Measurements from ENCODE around the gene PARK7. TPM values are rescaled to one million over a fixed set of nuclear protein-coding genes. Genes with fewer than 3 reads are reported as not detected.

PARK7 gene
- total and polyA plus RNA-seq, 3 experiments from 2014 or later = 396 to 628 (median 583) TPM

GRCh38 chr1:7971024-7971423, 9.5 kb downstream of the PARK7 start:
- peaks cover 13% of the 10 kb centered on the region for H3K4me1 ChIP-seq (ENCODE audit: insufficient read depth, low read length)
- H3K27ac ChIP-seq (ENCODE audit: low read depth, low read length) = no peak overlapping the region
- no peak overlapping the region for H3K4me3 ChIP-seq (ENCODE audit: low read length)
- peaks cover 59% of the 10 kb centered on the region for H3K36me3 ChIP-seq (ENCODE audit: insufficient read depth, low read length)
- H3K27me3 ChIP-seq (ENCODE audit: insufficient read depth, low read length, poor library complexity, severe bottlenecking) = no peaks in the 10 kb centered on the region
- peaks cover 3 to 65% (median 18%) of the 10 kb centered on the region in 3 donors for H3K36me3 Mint-ChIP-seq
- no peaks in the 10 kb centered on the region for H3K27me3 Mint-ChIP-seq
- DNase-seq = no peak
- no peaks in the 10 kb centered on the region for H3K9me3 Mint-ChIP-seq
- peaks cover 17 to 36% (median 33%) of the 10 kb centered on the region in 3 donors for H3K4me1 Mint-ChIP-seq
- ChIA-PET CTCF (no interaction called here), POLR2A (no interaction called here)
- no peaks in the 10 kb centered on the region for H3K9me3 ChIP-seq (ENCODE audit: low read length)
- H3K27ac Mint-ChIP-seq = peak overlapping the region in 3 of 8 donors; percentile 22 to 42 (median 33)
- H3K4me3 Mint-ChIP-seq = no peak overlapping the region

GRCh38 chr1:7972285-7972684, 10.8 kb downstream of the PARK7 start:
- no peak overlapping the region for H3K4me3 Mint-ChIP-seq
- H3K36me3 ChIP-seq (ENCODE audit: insufficient read depth, low read length) = peaks cover 53% of the 10 kb centered on the region
- H3K27ac ChIP-seq (ENCODE audit: low read depth, low read length) = no peak overlapping the region
- H3K4me3 ChIP-seq (ENCODE audit: low read length) = no peak overlapping the region
- H3K27me3 Mint-ChIP-seq = no peaks in the 10 kb centered on the region
- no peaks in the 10 kb centered on the region for H3K9me3 Mint-ChIP-seq
- DNase-seq = no peak
- peaks cover 3 to 62% (median 17%) of the 10 kb centered on the region in 3 donors for H3K36me3 Mint-ChIP-seq
- POLR2A ChIA-PET = no interaction called here
- peak overlapping the region in 2 of 8 donors; percentile 38 to 58 for H3K27ac Mint-ChIP-seq
- H3K27me3 ChIP-seq (ENCODE audit: insufficient read depth, low read length, poor library complexity, severe bottlenecking) = no peaks in the 10 kb centered on the region
- CTCF ChIA-PET = interaction anchor here (1.0 kb wide), 1 partner anchor 9 kb away, joined by 3 read pairs; no protein-coding TSS in a partner anchor
- peaks cover 9 to 24% (median 23%) of the 10 kb centered on the region in 3 donors for H3K4me1 Mint-ChIP-seq
- peaks cover under 1% of the 10 kb centered on the region for H3K4me1 ChIP-seq (ENCODE audit: insufficient read depth, low read length)
- no peaks in the 10 kb centered on the region for H3K9me3 ChIP-seq (ENCODE audit: low read length)

GRCh38 chr1:7973086-7973485, 11.6 kb downstream of the PARK7 start:
- ChIA-PET POLR2A (no interaction called here), CTCF (interaction anchor here (1.0 kb wide), 1 partner anchor 8 kb away, joined by 3 read pairs; no protein-coding TSS in a partner anchor)
- H3K27ac ChIP-seq (ENCODE audit: low read depth, low read length) = no peak overlapping the region
- H3K4me3 Mint-ChIP-seq = peak overlapping the region in 1 of 7 donors; percentile 9
- H3K9me3 ChIP-seq (ENCODE audit: low read length) = no peaks in the 10 kb centered on the region
- H3K36me3 Mint-ChIP-seq = peaks cover 3 to 64% (median 19%) of the 10 kb centered on the region in 3 donors
- peaks cover 6 to 20% (median 19%) of the 10 kb centered on the region in 3 donors for H3K4me1 Mint-ChIP-seq
- no peaks in the 10 kb centered on the region for H3K9me3 Mint-ChIP-seq
- peak overlapping the region in 1 of 8 donors; percentile 54 for H3K27ac Mint-ChIP-seq
- H3K4me1 ChIP-seq (ENCODE audit: insufficient read depth, low read length) = no peaks in the 10 kb centered on the region
- H3K4me3 ChIP-seq (ENCODE audit: low read length) = no peak overlapping the region
- no peaks in the 10 kb centered on the region for H3K27me3 ChIP-seq (ENCODE audit: insufficient read depth, low read length, poor library complexity, severe bottlenecking)
- no peaks in the 10 kb centered on the region for H3K27me3 Mint-ChIP-seq
- H3K36me3 ChIP-seq (ENCODE audit: insufficient read depth, low read length) = peaks cover 51% of the 10 kb centered on the region
- DNase-seq = no peak

GRCh38 chr1:7975212-7975865, 13.8 kb downstream of the PARK7 start:
- Histone ChIP-seq H3K4me1 (ENCODE audit: insufficient read depth, low read length) (no peaks in the 10 kb centered on the region), H3K36me3 (ENCODE audit: insufficient read depth, low read length) (peaks cover 49% of the 10 kb centered on the region), H3K27me3 (ENCODE audit: insufficient read depth, low read length, poor library complexity, severe bottlenecking) (no peaks in the 10 kb centered on the region), H3K27ac (ENCODE audit: low read depth, low read length) (no peak overlapping the region), H3K4me3 (ENCODE audit: low read length) (no peak overlapping the region), H3K9me3 (ENCODE audit: low read length) (no peaks in the 10 kb centered on the region)
- ChIA-PET CTCF (interaction anchor here (0.7 to 2.2 kb wide), 7 partner anchors 9 to 376 kb away, joined by 3 to 5 read pairs (median 4); partner anchors contain the start of genes PARK7 and TNFRSF9), POLR2A (interaction anchor here (0.6 kb wide), 1 partner anchor 13 kb away, joined by 3 read pairs; no protein-coding TSS in a partner anchor)
- Mint-ChIP-seq H3K36me3 (peaks cover 4 to 70% (median 17%) of the 10 kb centered on the region in 3 donors), H3K27ac (peak overlapping the region in 4 of 8 donors; percentile 42 to 89 (median 66)), H3K9me3 (no peaks in the 10 kb centered on the region), H3K4me1 (peaks cover 6 to 14% (median 11%) of the 10 kb centered on the region in 3 donors), H3K4me3 (no peak overlapping the region), H3K27me3 (no peaks in the 10 kb centered on the region)
- DNase-seq = no peak

GRCh38 chr1:7980984-7981383, 19.5 kb downstream of the PARK7 start:
- Histone ChIP-seq H3K4me3 (ENCODE audit: low read length) (no peak overlapping the region), H3K36me3 (ENCODE audit: insufficient read depth, low read length) (peaks cover 54% of the 10 kb centered on the region), H3K27ac (ENCODE audit: low read depth, low read length) (no peak overlapping the region), H3K9me3 (ENCODE audit: low read length) (no peaks in the 10 kb centered on the region), H3K4me1 (ENCODE audit: insufficient read depth, low read length) (peaks cover 7% of the 10 kb centered on the region), H3K27me3 (ENCODE audit: insufficient read depth, low read length, poor library complexity, severe bottlenecking) (no peaks in the 10 kb centered on the region)
- Mint-ChIP-seq H3K9me3 (no peaks in the 10 kb centered on the region), H3K36me3 (peaks cover 4 to 81% (median 12%) of the 10 kb centered on the region in 3 donors), H3K4me1 (peaks cover 10 to 19% (median 13%) of the 10 kb centered on the region in 3 donors), H3K27ac (peak overlapping the region in 1 of 8 donors; percentile 56), H3K27me3 (peaks cover 0 to 2% of the 10 kb centered on the region in 2 donors), H3K4me3 (no peak overlapping the region)
- DNase-seq = no peak
- POLR2A ChIA-PET = no interaction called here
- CTCF ChIA-PET = interaction anchor here (1.0 to 3.3 kb wide), 5 partner anchors 8 to 369 kb away, joined by 3 to 11 read pairs (median 5); no protein-coding TSS in a partner anchor

- peaks cover 9 to 82% (median 9%) of the 10 kb centered on the region in 3 donors for H3K36me3 Mint-ChIP-seq
- H3K4me1 ChIP-seq (ENCODE audit: insufficient read depth, low read length) = peaks cover 7% of the 10 kb centered on the region
Observed at GRCh38 chr1:7983086-7983778, 21.7 kb downstream of the PARK7 start.

GRCh38 chr1:7984811-7985210, 23.3 kb downstream of the PARK7 start:
- Histone ChIP-seq H3K27ac (ENCODE audit: low read depth, low read length) (no peak overlapping the region), H3K4me1 (ENCODE audit: insufficient read depth, low read length) (peaks cover 7% of the 10 kb centered on the region), H3K27me3 (ENCODE audit: insufficient read depth, low read length, poor library complexity, severe bottlenecking) (no peaks in the 10 kb centered on the region), H3K36me3 (ENCODE audit: insufficient read depth, low read length) (peaks cover 43% of the 10 kb centered on the region), H3K4me3 (ENCODE audit: low read length) (no peak overlapping the region), H3K9me3 (ENCODE audit: low read length) (no peaks in the 10 kb centered on the region)
- Mint-ChIP-seq H3K36me3 (peaks cover 5 to 77% (median 11%) of the 10 kb centered on the region in 3 donors), H3K27ac (no peak overlapping the region), H3K9me3 (no peaks in the 10 kb centered on the region), H3K27me3 (peaks cover 0 to 2% of the 10 kb centered on the region in 2 donors), H3K4me1 (peaks cover 9 to 11% (median 11%) of the 10 kb centered on the region in 3 donors), H3K4me3 (no peak overlapping the region)
- DNase-seq = no peak
- ChIA-PET POLR2A (no interaction called here), CTCF (interaction anchor here (1.0 to 2.4 kb wide), 5 partner anchors 9 to 365 kb away, joined by 3 to 9 read pairs (median 5); no protein-coding TSS in a partner anchor)

More at GRCh38 chr1:7983086-7983778, 21.7 kb downstream of the PARK7 start:
- H3K9me3 ChIP-seq (ENCODE audit: low read length) = no peaks in the 10 kb centered on the region
- ChIA-PET POLR2A (interaction anchor here (0.5 to 0.6 kb wide), 2 partner anchors 369 to 883 kb away, joined by 3 to 5 read pairs; no protein-coding TSS in a partner anchor), CTCF (interaction anchor here (0.6 to 2.5 kb wide), 6 partner anchors 8 to 366 kb away, joined by 3 to 10 read pairs (median 4); no protein-coding TSS in a partner anchor)
- no peak overlapping the region for H3K27ac Mint-ChIP-seq
- no peak for DNase-seq
- H3K4me3 ChIP-seq (ENCODE audit: low read length) = no peak overlapping the region
- H3K9me3 Mint-ChIP-seq = no peaks in the 10 kb centered on the region
- H3K27me3 ChIP-seq (ENCODE audit: insufficient read depth, low read length, poor library complexity, severe bottlenecking) = no peaks in the 10 kb centered on the region
- no peak overlapping the region for H3K27ac ChIP-seq (ENCODE audit: low read depth, low read length)
- peaks cover 0 to 2% of the 10 kb centered on the region in 2 donors for H3K27me3 Mint-ChIP-seq
- H3K36me3 ChIP-seq (ENCODE audit: insufficient read depth, low read length) = peaks cover 53% of the 10 kb centered on the region
- H3K4me3 Mint-ChIP-seq = no peak overlapping the region
- peaks cover 9 to 14% (median 10%) of the 10 kb centered on the region in 3 donors for H3K4me1 Mint-ChIP-seq
